Calu3 (cell line): Measurements from ENCODE around the gene AIFM2. TPM values are rescaled to one million over a fixed set of nuclear protein-coding genes. Genes with fewer than 3 reads are reported as not detected.

Source experiments
- BruUV-seq: library from RNA; stranded (reverse); fragments of 400-500 nt; replicated peaks from 2 replicates; lab custom pipeline; 2021; lab: Mats Ljungman, UMichigan
- CTCF ChIA-PET: fragments of 300-600 bp; sonication (Branson Sonifier 250); formaldehyde crosslinking; loops from one replicate; lab custom pipeline; 2022; ENCODE audit warnings: antibody characterized with exemption; lab: Charles Lee
- DNase-seq: peaks from one replicate; pipeline ENCODE4 v3.0.0; 2022
- H3K27ac Mint-ChIP-seq: one replicate; pipeline ENCODE4 v1.8.0; 2022; ENCODE audit warnings: mixed read lengths; ENCODE audit not compliant: unreplicated experiment
- H3K27me3 Mint-ChIP-seq: one replicate; pipeline ENCODE4 v1.8.0; 2022; ENCODE audit warnings: mixed read lengths; ENCODE audit not compliant: unreplicated experiment
- H3K36me3 Mint-ChIP-seq: one replicate; pipeline ENCODE4 v1.8.0; 2022; ENCODE audit warnings: mild to moderate bottlenecking, moderate library complexity, mixed read lengths; ENCODE audit not compliant: insufficient read depth, unreplicated experiment
- H3K4me1 Mint-ChIP-seq: one replicate; pipeline ENCODE4 v1.8.0; 2022; ENCODE audit warnings: mild to moderate bottlenecking, low read depth, mixed read lengths; ENCODE audit not compliant: unreplicated experiment
- H3K4me3 Mint-ChIP-seq: one replicate; pipeline ENCODE4 v1.8.0; 2022; ENCODE audit warnings: mild to moderate bottlenecking, low read depth, moderate library complexity, mixed read lengths; ENCODE audit not compliant: unreplicated experiment
- H3K9me3 Mint-ChIP-seq: one replicate; pipeline ENCODE4 v1.8.0; 2022; ENCODE audit warnings: low read depth, mixed read lengths; ENCODE audit not compliant: unreplicated experiment
- intact Hi-C: fragments of 100-400 bp; cut with micrococcal nuclease; formaldehyde crosslinking; loops from one replicate; pipeline ENCODE4 v1.10.0; 2022; ENCODE audit not compliant: unreplicated experiment
- total RNA-seq: library from RNA; stranded (reverse); gene quantifications from 2 replicates; pipeline ENCODE4 v1.2.3, GENCODE V29; 2022
- TF ChIP-seq, protein P1 (sequence below): fragments of 200-600 bp; IDR thresholded peaks from one replicate; pipeline ENCODE4 v1.8.0; 2022; ENCODE audit warnings: antibody characterized with exemption; ENCODE audit not compliant: unreplicated experiment

The AIFM2 gene
- total RNA-seq, 1 experiment from 2014 or later = 21.1 TPM

GRCh38 chr10:70167246-70167645 is 34.6 kb upstream of the AIFM2 start:
- Mint-ChIP-seq H3K27ac (no peak overlapping the region), H3K9me3 (no peaks in the 10 kb centered on the region), H3K4me3 (no peak overlapping the region), H3K36me3 (peaks cover 56% of the 10 kb centered on the region), H3K4me1 (peaks cover 30% of the 10 kb centered on the region), H3K27me3 (no peaks in the 10 kb centered on the region)
- TF ChIP-seq, protein P1, sequence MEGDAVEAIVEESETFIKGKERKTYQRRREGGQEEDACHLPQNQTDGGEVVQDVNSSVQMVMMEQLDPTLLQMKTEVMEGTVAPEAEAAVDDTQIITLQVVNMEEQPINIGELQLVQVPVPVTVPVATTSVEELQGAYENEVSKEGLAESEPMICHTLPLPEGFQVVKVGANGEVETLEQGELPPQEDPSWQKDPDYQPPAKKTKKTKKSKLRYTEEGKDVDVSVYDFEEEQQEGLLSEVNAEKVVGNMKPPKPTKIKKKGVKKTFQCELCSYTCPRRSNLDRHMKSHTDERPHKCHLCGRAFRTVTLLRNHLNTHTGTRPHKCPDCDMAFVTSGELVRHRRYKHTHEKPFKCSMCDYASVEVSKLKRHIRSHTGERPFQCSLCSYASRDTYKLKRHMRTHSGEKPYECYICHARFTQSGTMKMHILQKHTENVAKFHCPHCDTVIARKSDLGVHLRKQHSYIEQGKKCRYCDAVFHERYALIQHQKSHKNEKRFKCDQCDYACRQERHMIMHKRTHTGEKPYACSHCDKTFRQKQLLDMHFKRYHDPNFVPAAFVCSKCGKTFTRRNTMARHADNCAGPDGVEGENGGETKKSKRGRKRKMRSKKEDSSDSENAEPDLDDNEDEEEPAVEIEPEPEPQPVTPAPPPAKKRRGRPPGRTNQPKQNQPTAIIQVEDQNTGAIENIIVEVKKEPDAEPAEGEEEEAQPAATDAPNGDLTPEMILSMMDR = no peak
- CTCF ChIA-PET = interaction anchor here (0.7 to 2.0 kb wide), 3 partner anchors 21 to 181 kb away, joined by 3 to 7 read pairs (median 4); partner anchors contain the start of gene TYSND1
- intact Hi-C loops = no loop called here
- DNase-seq = no peak
- no TSS peak for BruUV-seq

- H3K4me3 Mint-ChIP-seq = no peak overlapping the region
- TF ChIP-seq, protein P1 = no peak
- intact Hi-C loops = no loop called here
- peaks cover 37% of the 10 kb centered on the region for H3K4me1 Mint-ChIP-seq
- H3K9me3 Mint-ChIP-seq = no peaks in the 10 kb centered on the region
- peaks cover 65% of the 10 kb centered on the region for H3K36me3 Mint-ChIP-seq
- H3K27me3 Mint-ChIP-seq = no peaks in the 10 kb centered on the region
- BruUV-seq = no TSS peak
- DNase-seq = no peak
- no peak overlapping the region for H3K27ac Mint-ChIP-seq
- CTCF ChIA-PET = no interaction called here
Measured at GRCh38 chr10:70166394-70166793, 33.8 kb upstream of the AIFM2 start.

DNA sequence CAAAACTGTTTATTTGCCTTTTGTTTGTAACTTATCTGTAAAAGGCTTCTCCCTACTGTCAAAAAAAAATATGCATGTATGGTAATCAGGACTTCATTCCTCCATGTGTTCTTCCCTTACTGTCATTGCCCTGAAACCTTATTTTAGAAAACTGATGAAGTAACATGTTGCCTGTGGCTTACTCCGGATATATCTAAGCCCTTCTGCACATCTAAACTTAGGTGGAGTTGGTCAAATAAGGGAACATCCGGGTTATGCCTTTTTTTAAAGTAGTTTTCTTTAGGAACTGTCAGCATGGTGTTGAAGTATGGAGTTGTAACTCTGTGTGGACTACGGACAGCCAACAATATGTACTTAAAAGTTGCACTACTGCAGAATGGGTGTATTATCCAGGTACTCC is 31.5 kb upstream of the AIFM2 start:
- no peak for DNase-seq
- Mint-ChIP-seq H3K4me1 (peaks cover 34% of the 10 kb centered on the region), H3K36me3 (peaks cover 48% of the 10 kb centered on the region), H3K9me3 (no peaks in the 10 kb centered on the region), H3K27ac (no peak overlapping the region), H3K27me3 (no peaks in the 10 kb centered on the region), H3K4me3 (no peak overlapping the region)
- CTCF ChIA-PET = no interaction called here
- TF ChIP-seq, protein P1 = no peak
- intact Hi-C loops = no loop called here
- no TSS peak for BruUV-seq

DNA sequence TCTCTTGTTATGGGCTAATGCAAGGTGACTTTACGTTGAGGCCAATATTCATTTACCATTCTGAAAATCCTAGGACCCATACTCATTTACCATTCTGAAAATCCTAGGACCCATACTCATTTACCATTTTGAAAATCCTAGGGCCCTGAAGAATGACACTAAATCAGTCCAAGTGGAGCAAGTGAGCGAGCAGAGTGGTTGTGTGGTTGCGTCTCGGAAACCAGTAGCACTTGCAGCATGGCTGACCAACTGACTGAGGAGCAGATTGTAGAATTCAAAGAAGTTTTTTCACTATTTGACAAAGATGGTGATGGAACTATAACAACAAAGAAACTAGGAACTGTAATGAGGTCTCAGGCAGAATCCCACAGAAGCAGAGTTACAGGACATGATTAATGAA is 30.8 kb upstream of the AIFM2 start:
- Mint-ChIP-seq H3K4me3 (no peak overlapping the region), H3K9me3 (no peaks in the 10 kb centered on the region), H3K27ac (no peak overlapping the region), H3K36me3 (peaks cover 46% of the 10 kb centered on the region), H3K27me3 (no peaks in the 10 kb centered on the region), H3K4me1 (peaks cover 28% of the 10 kb centered on the region)
- TF ChIP-seq, protein P1 = no peak
- no TSS peak for BruUV-seq
- CTCF ChIA-PET = no interaction called here
- intact Hi-C loops = no loop called here
- DNase-seq = no peak
